A549 (cell line): ENCODE data around the gene SPATS2. TPM values are rescaled to one million over a fixed set of nuclear protein-coding genes. Genes with fewer than 3 reads are reported as not detected.
A peak's percentile ranks its signal among the peaks of the same experiment; 100 is the strongest.

ENCODE experiments used
- ATAC-seq, 2 experiments: fragments of 200-7000 bp in 1 of 2; fragments of >200 bp in 1 of 2; cut with Nextera tagmentation in 1 of 2; cut with Tn5 transposase in 1 of 2; 3 replicates each; pipeline versions ENCODE4 v1.8.0 to v1.9.1; 2018 to 2020; ENCODE audit warnings: mild to moderate bottlenecking in 1 of 2, moderate library complexity in 1 of 2
- CTCF ChIA-PET: fragments of 300-600 bp; sonication (Branson Sonifier 250); formaldehyde crosslinking; extraction: SDS; loops from one replicate; lab custom pipeline; 2021; ENCODE audit warnings: antibody characterized with exemption, inconsistent platforms; lab: Yijun Ruan, JAX
- POLR2A ChIA-PET: fragments of 350-600 bp; formaldehyde crosslinking; extraction: SDS; loops from one replicate; lab custom pipeline; 2021; ENCODE audit warnings: antibody characterized with exemption, inconsistent platforms; lab: Yijun Ruan, JAX
- DNase-seq, 2 experiments: peaks; one replicate each; pipeline versions ENCODE4 v3.0.0 to v3.0.0-alpha.2; 2011 to 2016; ENCODE audit warnings: low read depth in 1 of 2, low spot score in 1 of 2
- FAIRE-seq: peaks from 2 replicates; lab custom pipeline; 2011; peaks lifted over from hg19 to GRCh38; lab: Jason Lieb, UNC
- H3K27ac ChIP-seq, 2 experiments: fragments of >200 bp; sonication (Bioruptor Twin); formaldehyde crosslinking; 3 replicates each; pipeline ENCODE4 v1.5.1; 2016 to 2017
- H3K4me1 ChIP-seq: fragments of >200 bp; sonication (Bioruptor Twin); formaldehyde crosslinking; 3 replicates; pipeline ENCODE4 v1.6.1; 2016
- H3K4me2 ChIP-seq: fragments of >200 bp; sonication (Bioruptor Twin); formaldehyde crosslinking; 3 replicates; pipeline ENCODE4 v1.6.1; 2016
- H3K4me3 ChIP-seq: fragments of >200 bp; sonication (Bioruptor Twin); formaldehyde crosslinking; 3 replicates; pipeline ENCODE4 v1.5.1; 2016
- H3K9me3 ChIP-seq: fragments of >200 bp; sonication (Bioruptor Twin); formaldehyde crosslinking; 3 replicates; pipeline ENCODE4 v1.6.1; 2016
- ATOH8 ChIP-seq: fragments of 250-450 bp; sonication (Bioruptor Pico); IDR thresholded peaks from 2 replicates; pipeline ENCODE4 v1.5.0; 2020; ENCODE audit warnings: low read depth, mild to moderate bottlenecking, moderate library complexity
- BCL3 ChIP-seq: fragments of >200 bp; sonication (Bioruptor Twin); formaldehyde crosslinking; IDR thresholded peaks from 3 replicates; pipeline ENCODE4 v1.6.1; 2016
- CHD4 ChIP-seq: fragments of 200-600 bp; sonication (generic); IDR thresholded peaks from 2 replicates; pipeline ENCODE4 v1.6.1; 2016; ENCODE audit warnings: antibody characterized with exemption, mild to moderate bottlenecking, borderline replicate concordance
- E2F6 ChIP-seq: IDR thresholded peaks from 2 replicates; pipeline ENCODE4 v1.6.1; 2012; ENCODE audit warnings: low read depth, borderline replicate concordance
- EHF ChIP-seq: fragments of 250-450 bp; sonication (Bioruptor Pico); IDR thresholded peaks from 2 replicates; pipeline ENCODE4 v1.5.0; 2020; ENCODE audit warnings: mild to moderate bottlenecking
- FOSL2 ChIP-seq, 2 experiments: fragments of 450-650 bp in 1 of 2; fragments of >200 bp in 1 of 2; sonication (Bioruptor Twin) in 1 of 2; formaldehyde crosslinking; IDR thresholded peaks; 2 replicates each; pipeline versions ENCODE4 v1.5.0 to v1.6.1; 2016 to 2020; ENCODE audit warnings: mild to moderate bottlenecking in 1 of 2, moderate library complexity in 1 of 2
- FOXS1 ChIP-seq: fragments of 250-450 bp; sonication (Bioruptor Pico); IDR thresholded peaks from 2 replicates; pipeline ENCODE4 v1.5.0; 2020; ENCODE audit warnings: mild to moderate bottlenecking, moderate library complexity
- GATA3 ChIP-seq: IDR thresholded peaks from 2 replicates; pipeline ENCODE4 v1.6.1; 2012; ENCODE audit warnings: borderline replicate concordance
- HMGXB4 ChIP-seq: fragments of 250-450 bp; sonication (Bioruptor Pico); IDR thresholded peaks from 2 replicates; pipeline ENCODE4 v1.5.0; 2021; ENCODE audit warnings: mild to moderate bottlenecking, moderate library complexity, borderline replicate concordance
- HOXB13 ChIP-seq: fragments of 250-450 bp; sonication (Bioruptor Pico); IDR thresholded peaks from 2 replicates; pipeline ENCODE4 v1.5.0; 2020; ENCODE audit warnings: low read depth, mild to moderate bottlenecking, moderate library complexity
- JUN ChIP-seq, 2 experiments: fragments of >200 bp; sonication (Bioruptor Twin); formaldehyde crosslinking; IDR thresholded peaks; 2 replicates in 1 of 2; 3 replicates in 1 of 2; pipeline ENCODE4 v1.6.1; 2016 to 2017
- KDM5A ChIP-seq: fragments of 200-600 bp; sonication (generic); IDR thresholded peaks from 2 replicates; pipeline ENCODE4 v1.6.1; 2016; ENCODE audit warnings: antibody characterized with exemption, mild to moderate bottlenecking
- MAX ChIP-seq: IDR thresholded peaks from 2 replicates; pipeline ENCODE4 v1.6.1; 2012
- NR3C1 ChIP-seq: fragments of >200 bp; sonication (Bioruptor Twin); formaldehyde crosslinking; IDR thresholded peaks from 3 replicates; pipeline ENCODE4 v1.6.1; 2017
- PBX3 ChIP-seq: IDR thresholded peaks from 2 replicates; pipeline ENCODE4 v1.6.1; 2012
- RARB ChIP-seq: fragments of 250-450 bp; sonication (Bioruptor Pico); IDR thresholded peaks from 2 replicates; pipeline ENCODE4 v1.8.0; 2021; ENCODE audit warnings: mild to moderate bottlenecking, moderate library complexity
- RFX5 ChIP-seq: fragments of 450-650 bp; IDR thresholded peaks from 2 replicates; pipeline ENCODE4 v1.7.1; 2014; ENCODE audit warnings: antibody characterized with exemption, mild to moderate bottlenecking, moderate library complexity
- RNF2 ChIP-seq: fragments of 200-600 bp; sonication (generic); IDR thresholded peaks from 2 replicates; pipeline ENCODE4 v1.6.1; 2016; ENCODE audit warnings: low read depth, mild to moderate bottlenecking, antibody characterized with exemption, moderate library complexity, borderline replicate concordance
- SMC3 ChIP-seq: fragments of >200 bp; sonication (Bioruptor Twin); formaldehyde crosslinking; IDR thresholded peaks from 3 replicates; pipeline ENCODE4 v1.6.1; 2018; ENCODE audit warnings: inconsistent platforms
- ZSCAN20 ChIP-seq: fragments of 250-450 bp; sonication (Bioruptor Pico); IDR thresholded peaks from 2 replicates; pipeline ENCODE4 v1.8.0; 2022; ENCODE audit warnings: mild to moderate bottlenecking, moderate library complexity
- WGBS: methylation state at CpG from one replicate; pipeline ENCODE4 v1.1.6; 2017; ENCODE audit errors: missing lambda C conversion rate; 5-methylcytosine and 5-hydroxymethylcytosine counted together
- polyA plus RNA-seq, 4 experiments: library from polyadenylated mRNA; depleted of rRNA in 3 of 4; stranded (reverse); fragments of >200 nt; fragmentation: RNase III in 1 of 4; extraction: RNeasy Plus Mini Kit Qiagen cat#74134 plus additional on column Dnase treatment in 1 of 4; gene quantifications; 2 replicates in 3 of 4; 3 replicates in 1 of 4; pipeline ENCODE4 v1.2.3, GENCODE V29; 2011 to 2017

The SPATS2 gene
- polyA plus RNA-seq, 2 of the 4 experiments (the other 2 are of a cell fraction) = 37.7 to 154 TPM

GRCh38 chr12:49482095-49483051 is 115.1 kb downstream of the SPATS2 start:
- FAIRE-seq (no peak), ATAC-seq (peak; percentile 35 to 48; a peak in 3 of 6 replicates), DNase-seq (no peak)
- H3K27ac ChIP-seq = peak overlapping the region; percentile 6 to 48; a peak in 4 of 6 replicates
- H3K9me3 ChIP-seq = no peaks in the 10 kb centered on the region
- CTCF ChIA-PET = interaction anchor here (0.8 to 3.8 kb wide), 7 partner anchors 15 to 151 kb away, joined by 3 to 11 read pairs (median 5); partner anchors contain the start of gene DNAJC22
- H3K4me3 ChIP-seq = no peak overlapping the region
- peak overlapping the region; percentile 63 for H3K4me2 ChIP-seq
- WGBS = 51% methylated on average over 6 of the region's 6 CpGs
- H3K4me1 ChIP-seq = peaks cover 28% of the 10 kb centered on the region
- no peak for TF ChIP-seq FOXS1
- no peak for TF ChIP-seq GATA3
- no peak for TF ChIP-seq JUN (IDR thresholded peaks at IDR 0.05)
- TF ChIP-seq FOSL2 (IDR thresholded peaks at IDR 0.05) = no peak
- TF ChIP-seq FOSL2 (CRISPR knock-in tag; IDR thresholded peaks at IDR 0.05) = no peak
- TF ChIP-seq NR3C1 = no peak
- no peak for TF ChIP-seq MAX
- TF ChIP-seq SMC3 = no peak
- no peak for TF ChIP-seq E2F6
- TF ChIP-seq KDM5A = no peak
- TF ChIP-seq BCL3 = no peak
- no peak for TF ChIP-seq RFX5
- POLR2A ChIA-PET = no interaction called here

- Histone ChIP-seq H3K4me2 (no peak overlapping the region; the same call in 2 of the 3 replicates), H3K9me3 (no peaks in the 10 kb centered on the region), H3K27ac (no peak overlapping the region), H3K4me1 (peaks cover 28% of the 10 kb centered on the region), H3K4me3 (no peak overlapping the region)
- CTCF ChIA-PET = interaction anchor here (0.6 to 3.8 kb wide), 8 partner anchors 13 to 1547 kb away, joined by 3 to 15 read pairs (median 8); partner anchors contain the start of gene DNAJC22
- POLR2A ChIA-PET = interaction anchor here (0.6 kb wide), 1 partner anchor 13 kb away, joined by 4 read pairs; no protein-coding TSS in a partner anchor
- DNase-seq (no peak), FAIRE-seq (no peak), ATAC-seq (no peak)
- TF ChIP-seq EHF (CRISPR knock-in tag) = no peak
- TF ChIP-seq HOXB13 (CRISPR knock-in tag) = no peak
- TF ChIP-seq RNF2 = no peak
- no peak for TF ChIP-seq HMGXB4 (CRISPR knock-in tag)
- TF ChIP-seq PBX3 = no peak
- TF ChIP-seq RARB (CRISPR knock-in tag) = no peak
- no peak for TF ChIP-seq ATOH8
- TF ChIP-seq ZSCAN20 (CRISPR knock-in tag) = no peak
- no peak for TF ChIP-seq CHD4
- 70% methylated on average over 1 of the region's 1 CpG for WGBS
Observed at GRCh38 chr12:49483619-49484018, 116.4 kb downstream of the SPATS2 start.
